Activated CD8-positive, alpha-beta memory T cell treated with anti-CD3 and anti-CD28 coated beads for 48 hours (primary cell): Measurements from ENCODE around the gene ILF2.
"Not testable (repeated sequence)": the region's sequence is repeated elsewhere in the genome, so short reads cannot be mapped to it uniquely, and the experiment has no call there.

ENCODE experiments used
- DNase-seq, 3 experiments: peaks; one replicate each; pipeline ENCODE4 v3.0.0-alpha.2; 2020; ENCODE audit warnings: low read depth in 2 of 3, low spot score in 2 of 3

ILF2 gene

GRCh38 chr1:153679337-153680119 lies 8.7 kb upstream of the ILF2 start:
- no peak for DNase-seq

GRCh38 chr1:153678519-153679336 lies 7.9 kb upstream of the ILF2 start, which contains the start of gene NPR1:
TSS of gene NPR1 (plus strand) at chr1:153678688. CDS start at chr1:153679109, 421 bp downstream.
- DNase-seq, result no peak

GRCh38 chr1:153677718-153678518 lies 7.1 kb upstream of the ILF2 start:
- no peak for DNase-seq

- DNase-seq, result no peak
These were observed 2.7 kb upstream of the ILF2 start for GRCh38 chr1:153673511-153673910.

- DNase-seq, result not testable (repeated sequence)
These were observed 998 bp upstream of the ILF2 start for GRCh38 chr1:153671628-153672353.

GRCh38 chr1:153670257-153670858 lies 435 bp downstream of the ILF2 start:
- DNase-seq, result no peak

- no peak for DNase-seq
These were observed 1.2 kb downstream of the ILF2 start for GRCh38 chr1:153669606-153670005.

GRCh38 chr1:153668672-153669071 lies 2.1 kb downstream of the ILF2 start:
- not testable (repeated sequence) for DNase-seq

- no peak for DNase-seq
These were observed 3.4 kb downstream of the ILF2 start for GRCh38 chr1:153667439-153667838.

- no peak for DNase-seq
These were observed 7.6 kb downstream of the ILF2 start for GRCh38 chr1:153663211-153663610.

GRCh38 chr1:153662269-153662668 lies 8.5 kb downstream of the ILF2 start:
- no peak for DNase-seq

- no peak for DNase-seq
These were observed 9.6 kb downstream of the ILF2 start for GRCh38 chr1:153661111-153661708.

- DNase-seq, result no peak
These were observed 11.1 kb downstream of the ILF2 start for GRCh38 chr1:153659656-153660055.

- DNase-seq, result no peak
These were observed 11.6 kb downstream of the ILF2 start for GRCh38 chr1:153659175-153659534.

- DNase-seq, result peak; percentile 79 to 82 (median 80)
These were observed 12.2 kb downstream of the ILF2 start, which contains the start of gene SNAPIN for GRCh38 chr1:153658400-153659174. TSS of gene SNAPIN (plus strand) at chr1:153658703. CDS start at chr1:153658744, 41 bp downstream.

- no peak for DNase-seq
These were observed 15.5 kb downstream of the ILF2 start for GRCh38 chr1:153655333-153655732.

GRCh38 chr1:153652805-153653500 lies 17.8 kb downstream of the ILF2 start:
- no peak for DNase-seq

- DNase-seq, result no peak
These were observed 19.0 kb downstream of the ILF2 start for GRCh38 chr1:153651771-153652170.

GRCh38 chr1:153649863-153650235 lies 20.9 kb downstream of the ILF2 start:
- DNase-seq, result no peak
